Measurements from ENCODE around the gene ADGRL3.
"Not testable (repeated sequence)": the region's sequence is repeated elsewhere in the genome, so short reads cannot be mapped to it uniquely, and the experiment has no call there.

Gene ADGRL3

DNA sequence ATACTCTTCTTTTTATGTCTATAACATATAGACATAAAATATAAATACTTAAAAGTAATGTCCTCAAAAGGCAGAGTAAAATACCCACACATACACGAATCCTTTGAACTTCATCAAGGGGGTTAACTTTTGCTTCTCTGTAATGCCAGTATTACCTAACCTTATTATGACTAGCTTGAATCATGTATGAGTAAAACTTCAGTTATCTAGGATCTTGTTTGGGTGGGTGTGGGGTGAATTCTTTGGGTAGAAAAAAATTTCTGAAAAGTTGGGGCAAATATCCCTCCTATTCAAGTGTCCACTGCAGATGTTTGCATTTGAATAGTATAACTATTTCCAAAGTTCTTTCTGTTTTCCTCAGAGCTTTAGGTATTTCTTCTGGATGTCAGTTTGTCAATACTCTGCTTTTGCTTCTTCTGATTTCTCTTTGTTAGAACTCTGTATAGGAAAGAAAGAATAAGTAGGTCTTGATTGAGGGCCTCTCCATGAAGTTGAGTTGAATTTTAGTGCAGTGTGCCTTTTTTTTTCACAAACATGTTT, 173.8 kb downstream of the ADGRL3 start:
- no peak for DNase-seq

DNA sequence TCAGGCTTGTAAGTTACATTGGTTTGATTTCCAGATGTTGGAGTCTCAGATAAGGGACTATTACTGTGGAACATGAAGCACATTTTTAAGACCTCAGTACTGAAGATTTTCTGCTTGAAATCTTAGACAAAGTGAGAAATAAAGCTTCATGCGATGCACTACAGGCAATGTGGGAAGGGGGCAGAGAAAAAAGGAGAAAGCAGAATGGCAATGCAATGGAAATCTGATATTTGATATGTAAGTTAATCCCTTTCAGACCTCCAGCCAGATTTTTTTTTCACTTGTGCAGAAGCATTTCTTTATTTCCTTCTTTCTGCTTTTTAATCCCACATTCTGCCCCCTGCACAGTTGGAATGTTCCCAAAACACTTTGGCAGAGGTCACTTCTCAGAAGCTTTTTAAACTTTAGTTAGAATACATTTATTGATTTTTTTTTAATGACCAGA, 174.3 kb downstream of the ADGRL3 start:
- no peak for DNase-seq

DNA sequence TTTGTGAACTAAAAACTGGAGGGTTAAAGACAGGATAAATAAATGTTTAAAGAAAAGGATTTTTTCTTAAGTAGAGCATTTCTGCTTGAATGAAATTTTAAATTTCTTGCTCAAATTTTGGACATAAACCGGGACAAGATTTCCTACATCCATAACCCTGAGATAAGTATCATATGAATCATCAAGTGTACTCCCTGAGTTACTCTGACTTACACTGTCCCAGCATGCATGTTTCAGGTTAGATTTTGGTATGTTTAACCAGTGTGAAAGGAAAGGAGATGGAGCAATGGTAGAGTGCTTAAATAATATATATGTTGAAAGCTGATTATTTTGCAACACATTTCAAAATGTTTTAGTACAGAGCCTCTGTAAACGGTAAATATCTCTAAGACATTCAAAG, 175.2 kb downstream of the ADGRL3 start:
- no peak for DNase-seq

GRCh38 chr4:61376301-61376700, 176.2 kb downstream of the ADGRL3 start:
- DNase-seq = no peak

DNA sequence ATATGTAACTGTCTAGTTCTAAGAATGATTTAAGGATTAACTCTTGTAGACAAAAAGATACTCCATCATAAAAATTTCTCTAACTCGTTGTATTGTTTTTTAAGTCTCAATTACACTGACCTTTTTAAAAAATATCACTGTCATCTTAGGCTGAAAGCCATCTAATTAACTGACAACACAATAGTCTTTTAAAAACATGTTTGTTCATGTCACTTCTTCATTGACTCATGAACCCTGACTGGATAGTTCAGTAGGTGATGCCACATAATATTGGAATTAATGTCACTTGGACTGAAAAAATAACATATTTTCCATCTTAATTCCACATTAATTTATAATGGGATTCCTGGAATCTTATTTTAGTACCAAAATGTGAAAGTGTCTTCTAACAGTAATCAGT, 179.3 kb downstream of the ADGRL3 start:
- DNase-seq = no peak

GRCh38 chr4:61380865-61381264, 180.7 kb downstream of the ADGRL3 start:
- DNase-seq = no peak

DNA sequence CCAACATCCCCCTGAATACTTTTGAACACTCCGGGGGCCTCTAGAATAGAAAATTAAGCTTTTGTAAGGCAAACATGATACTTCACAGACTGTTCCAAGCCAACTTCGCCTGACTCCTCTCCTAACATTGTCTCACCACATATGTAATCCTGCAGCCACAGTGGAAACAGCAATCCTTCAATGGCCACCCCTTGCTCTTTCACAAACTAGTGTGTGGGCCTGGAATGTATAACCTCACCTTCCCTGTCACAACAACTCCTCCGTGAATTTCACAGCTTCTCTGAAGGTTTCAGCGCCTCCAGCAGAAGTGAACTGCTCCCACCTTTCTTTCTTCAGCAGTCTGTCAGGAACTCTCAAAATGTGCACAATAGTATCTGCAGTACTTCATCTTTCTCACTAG, 185.1 kb downstream of the ADGRL3 start:
- DNase-seq = no peak

DNA sequence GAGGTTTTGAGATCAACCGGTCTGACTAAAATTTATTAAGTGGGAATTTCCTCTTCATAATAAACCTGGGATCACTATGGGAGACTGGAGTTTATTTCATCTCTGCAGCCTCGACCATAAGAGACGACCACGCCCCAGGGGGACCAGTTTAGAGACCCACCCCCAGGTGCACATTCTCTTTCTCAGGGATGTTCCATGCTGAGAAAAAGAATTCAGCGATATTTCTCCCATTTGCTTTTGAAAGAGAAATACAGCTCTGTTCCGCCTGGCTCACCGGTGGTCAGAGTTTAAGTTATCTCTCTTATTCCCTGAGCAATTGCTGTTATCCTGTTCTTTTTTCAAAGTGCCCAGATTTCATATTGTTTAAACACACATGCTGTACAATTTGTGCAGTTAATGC, 187.2 kb downstream of the ADGRL3 start:
- not testable (repeated sequence) for DNase-seq

DNA sequence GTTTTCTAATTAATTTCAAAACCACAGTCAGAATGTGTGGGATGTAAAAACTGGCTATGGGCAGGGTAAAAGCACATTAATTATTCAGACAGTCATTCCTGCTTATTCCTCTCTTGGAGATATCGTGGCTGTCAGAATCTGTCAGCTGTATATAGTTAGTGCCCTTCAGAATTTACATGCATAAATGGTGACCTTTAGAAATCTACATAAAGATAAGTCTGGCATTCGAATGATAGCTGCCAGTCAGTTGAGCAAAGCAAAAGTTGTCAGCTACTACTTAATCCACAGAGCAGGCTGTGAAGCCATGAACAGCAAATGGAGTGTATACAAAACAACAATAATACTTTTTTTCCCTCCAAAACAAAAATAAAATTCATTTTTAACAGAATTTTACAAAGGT, 189.5 kb downstream of the ADGRL3 start:
- no peak for DNase-seq

GRCh38 chr4:61395754-61396153, 195.6 kb downstream of the ADGRL3 start:
- no peak for DNase-seq

GRCh38 chr4:61397174-61397573, 197.0 kb downstream of the ADGRL3 start:
- peak; percentile 9 to 66 (median 40) for DNase-seq

- no peak for DNase-seq
These were observed 200.4 kb downstream of the ADGRL3 start for GRCh38 chr4:61400439-61401038.

DNA sequence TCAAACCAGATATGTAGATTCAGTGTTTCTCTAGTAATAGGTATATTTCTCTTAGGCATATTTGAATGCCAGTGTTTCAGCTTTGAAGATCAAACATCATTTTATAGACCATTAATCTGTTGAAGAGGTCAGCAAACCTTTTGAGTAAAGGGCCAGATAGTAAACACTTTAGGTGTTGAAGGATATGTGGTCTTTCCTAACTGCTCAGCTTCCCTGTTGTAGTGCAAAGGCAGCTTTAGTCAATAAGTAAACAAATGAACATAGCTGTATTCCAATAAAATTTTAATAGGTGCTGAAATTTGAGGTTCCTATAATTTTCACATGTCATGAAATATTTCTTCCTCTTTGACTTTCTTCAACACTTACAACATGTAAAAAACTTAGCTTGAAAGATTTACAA, 201.6 kb downstream of the ADGRL3 start:
- no peak for DNase-seq

GRCh38 chr4:61405307-61405706, 205.2 kb downstream of the ADGRL3 start:
- no peak for DNase-seq

GRCh38 chr4:61406677-61407076, 206.6 kb downstream of the ADGRL3 start:
- no peak for DNase-seq

DNA sequence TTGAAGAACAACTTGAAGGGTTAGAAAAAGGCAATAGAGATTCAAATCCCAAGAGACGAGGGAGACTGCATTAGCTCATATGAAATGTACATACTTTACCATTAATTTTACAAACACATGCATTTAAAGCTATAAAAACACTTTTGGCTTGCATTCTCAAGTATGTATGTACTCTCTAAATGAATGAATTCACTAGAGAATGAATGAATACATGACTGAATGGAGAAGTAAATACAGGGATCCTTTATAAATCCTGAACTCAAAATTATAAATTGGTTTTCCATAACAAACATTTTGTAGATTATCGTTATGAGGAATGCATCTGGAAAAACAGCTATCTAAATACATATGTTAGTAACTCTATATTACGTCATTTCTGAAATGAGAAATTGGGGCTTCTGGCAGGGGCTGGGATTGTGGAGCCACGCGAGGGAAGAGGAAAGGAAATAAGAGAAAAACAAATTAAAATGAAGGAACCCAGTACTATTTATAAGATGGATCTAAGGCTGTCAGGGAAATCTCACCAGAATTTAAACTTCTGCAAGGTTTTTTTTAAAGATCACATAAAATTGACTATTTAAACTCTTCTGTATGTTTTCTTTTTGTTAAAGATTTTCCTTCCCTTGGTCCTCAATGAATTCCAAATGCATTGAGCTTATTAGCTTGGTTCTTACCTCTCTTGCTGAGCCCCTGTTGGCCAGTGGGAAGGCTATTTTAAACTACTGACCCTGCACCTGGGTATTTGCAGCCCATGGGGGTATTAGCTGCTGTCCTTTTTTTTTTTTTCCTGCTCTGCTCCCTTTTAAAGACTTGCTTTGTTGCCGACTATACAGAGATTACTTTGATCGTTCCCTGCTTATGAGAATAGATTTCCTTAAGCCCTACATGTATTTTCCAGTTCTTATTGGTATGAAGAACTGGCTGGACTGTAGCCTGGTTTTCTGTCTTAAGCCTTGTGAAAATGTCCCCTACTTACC, 207.8 kb downstream of the ADGRL3 start:
- no peak for DNase-seq

GRCh38 chr4:61408861-61409260, 208.7 kb downstream of the ADGRL3 start:
- no peak for DNase-seq

DNA sequence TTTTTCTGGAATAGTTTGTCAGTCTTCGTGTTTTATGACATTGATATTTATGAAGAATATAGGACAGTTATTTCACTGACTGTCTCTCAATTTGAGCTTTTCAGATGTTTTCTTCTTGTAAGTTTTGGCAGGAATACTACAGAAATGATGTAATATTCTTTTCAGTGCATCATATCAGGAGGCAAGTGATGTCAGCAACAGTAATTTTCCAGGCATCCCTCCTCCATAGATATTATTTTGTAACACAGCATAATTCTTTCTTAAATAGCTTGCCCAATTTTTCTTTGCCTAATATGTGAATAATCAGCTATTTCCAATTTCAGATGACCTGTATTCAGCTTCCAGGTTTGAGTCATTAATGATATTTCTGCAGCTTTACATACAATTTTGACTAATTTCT, 211.1 kb downstream of the ADGRL3 start:
- no peak for DNase-seq

GRCh38 chr4:61425315-61425714, 225.2 kb downstream of the ADGRL3 start:
- no peak for DNase-seq

DNA sequence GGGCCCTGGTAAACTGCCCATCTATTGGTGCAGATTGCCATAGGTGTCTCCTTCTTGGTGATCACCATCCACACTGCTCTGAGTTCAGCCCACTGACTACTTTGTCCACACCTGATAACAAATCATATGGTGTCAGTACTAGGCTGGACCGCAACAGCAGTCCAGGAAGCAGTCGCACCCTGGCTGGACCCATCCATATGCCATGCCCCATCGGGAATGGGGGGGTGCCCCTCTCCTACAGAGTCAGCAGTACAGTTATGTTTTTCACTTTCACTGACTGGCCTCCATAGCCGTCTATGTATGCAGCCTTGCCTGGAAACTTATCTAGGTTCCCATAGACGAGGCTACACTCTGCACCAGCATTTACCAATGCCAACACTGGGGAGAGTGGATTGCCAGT, 226.1 kb downstream of the ADGRL3 start:
- DNase-seq = no peak

GRCh38 chr4:61427099-61427817, 227.1 kb downstream of the ADGRL3 start:
- no peak for DNase-seq

- DNase-seq = no peak
These were observed 227.8 kb downstream of the ADGRL3 start for GRCh38 chr4:61427818-61428495.
